HG03442 (cell line): ENCODE data around the gene DKK3.

Source experiments
- ATAC-seq: cut with Tn5 transposase; IDR thresholded peaks from one replicate; pipeline ENCODE4 v1.9.1; 2021; ENCODE audit warnings: mild to moderate bottlenecking, moderate library complexity; ENCODE audit not compliant: unreplicated experiment

DKK3 gene

DNA sequence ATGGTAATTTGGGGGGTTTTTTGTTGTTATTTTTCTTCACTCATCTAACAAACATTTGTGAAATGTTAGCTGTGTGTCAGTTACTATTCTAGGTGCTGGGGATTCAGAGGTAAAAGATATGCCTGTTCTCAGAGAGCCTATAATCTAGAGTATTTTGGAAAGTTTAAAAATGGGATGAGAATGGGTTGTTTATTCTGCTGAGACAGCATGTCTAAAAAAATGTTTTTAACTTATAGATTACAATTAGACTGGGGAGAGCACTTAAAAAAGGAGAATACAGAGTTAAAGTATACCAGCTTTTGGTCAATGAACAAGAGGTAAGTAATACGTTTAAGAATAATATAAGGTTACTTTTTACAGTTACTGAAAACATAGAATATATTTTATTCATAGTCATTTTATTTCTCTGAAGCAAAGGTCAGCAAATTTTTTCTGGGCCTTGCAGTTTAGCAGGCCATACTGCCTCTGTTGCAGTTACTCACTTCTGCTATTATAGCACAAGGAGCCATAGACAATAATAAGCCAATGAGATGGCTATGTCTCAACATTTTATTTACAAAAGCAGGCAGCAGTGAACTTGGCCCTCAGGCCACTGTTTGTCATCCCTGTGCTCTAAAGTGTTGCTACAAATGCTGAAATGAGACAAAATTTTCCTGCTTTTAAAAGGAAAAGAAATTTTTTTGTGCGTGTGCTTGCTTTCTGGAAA, 60.0 kb downstream of the DKK3 start:
- ATAC-seq: no peak

DNA sequence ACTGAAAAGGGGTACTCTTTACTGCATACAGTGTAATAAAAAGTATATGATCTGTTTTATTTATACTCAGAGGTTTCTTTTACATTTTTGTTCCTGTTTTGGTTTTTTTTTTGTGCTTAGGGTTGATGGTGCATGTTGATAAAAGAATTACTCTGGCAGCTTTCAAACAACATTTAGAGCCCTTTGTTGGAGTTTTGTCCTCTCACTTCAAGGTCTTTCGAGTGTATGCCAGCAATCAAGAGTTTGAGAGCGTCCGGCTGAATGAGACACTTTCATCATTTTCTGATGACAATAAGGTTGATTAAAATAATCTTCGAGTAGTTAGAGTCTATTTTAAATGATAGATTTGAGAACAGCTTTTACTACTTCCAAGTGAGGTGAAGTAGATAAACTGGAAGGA, 60.6 kb downstream of the DKK3 start:
- no peak for ATAC-seq

DNA sequence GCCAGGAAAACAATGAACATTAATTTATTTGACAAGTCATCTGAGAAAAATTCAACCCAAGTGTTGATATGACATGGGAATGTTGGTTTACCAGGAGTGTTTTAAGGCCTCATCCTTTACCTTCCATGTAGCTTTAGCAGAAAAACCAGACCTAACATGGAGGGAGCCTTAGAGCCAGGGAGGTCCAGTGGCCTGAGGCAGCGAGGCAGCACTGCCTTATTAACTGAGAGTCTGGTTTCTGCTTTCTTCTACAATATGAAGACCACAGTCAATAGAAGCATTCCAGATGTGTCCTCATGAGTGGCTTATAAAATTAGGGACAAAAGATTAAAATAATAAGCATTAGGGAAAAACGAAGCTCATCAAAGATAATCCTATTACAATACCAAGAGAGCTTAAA, 61.5 kb downstream of the DKK3 start:
- ATAC-seq: no peak

DNA sequence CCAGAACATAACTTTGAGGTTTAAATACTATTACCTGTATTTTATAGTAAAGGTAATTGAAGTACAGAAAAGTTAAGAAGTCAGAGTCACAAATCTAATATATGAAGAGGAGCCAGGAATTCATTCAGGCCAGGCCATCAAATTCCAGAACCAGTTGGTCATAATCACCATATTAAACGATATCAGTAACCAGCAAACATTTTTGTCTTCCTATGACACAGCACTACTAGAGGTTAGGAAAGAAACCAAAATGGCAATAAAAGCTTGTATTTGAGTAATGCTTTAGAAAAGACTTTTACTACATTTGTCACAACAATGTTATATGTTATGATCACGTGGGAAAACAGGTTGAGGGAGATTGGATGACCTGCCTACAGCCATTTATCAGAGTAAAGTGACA, 62.2 kb downstream of the DKK3 start:
- ATAC-seq: no peak

DNA sequence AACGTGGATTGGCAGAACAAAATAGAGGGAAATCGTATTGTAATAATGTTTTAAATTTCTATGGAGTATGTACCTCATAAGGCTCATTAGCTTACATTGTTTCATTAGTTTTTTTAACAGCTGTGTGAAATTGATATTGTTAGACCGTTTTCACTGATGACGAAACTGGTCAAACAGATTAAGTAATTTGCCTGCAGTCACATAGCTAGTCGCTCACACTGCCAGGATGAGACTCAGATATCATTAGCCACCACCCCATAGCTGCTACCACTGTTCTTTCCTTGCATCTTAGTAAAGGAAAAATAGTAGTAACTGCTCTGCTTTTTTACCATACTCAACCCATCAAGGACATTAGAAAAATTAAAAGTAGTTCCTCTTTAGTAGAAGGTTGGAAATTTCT, 64.0 kb downstream of the DKK3 start:
- no peak for ATAC-seq

DNA sequence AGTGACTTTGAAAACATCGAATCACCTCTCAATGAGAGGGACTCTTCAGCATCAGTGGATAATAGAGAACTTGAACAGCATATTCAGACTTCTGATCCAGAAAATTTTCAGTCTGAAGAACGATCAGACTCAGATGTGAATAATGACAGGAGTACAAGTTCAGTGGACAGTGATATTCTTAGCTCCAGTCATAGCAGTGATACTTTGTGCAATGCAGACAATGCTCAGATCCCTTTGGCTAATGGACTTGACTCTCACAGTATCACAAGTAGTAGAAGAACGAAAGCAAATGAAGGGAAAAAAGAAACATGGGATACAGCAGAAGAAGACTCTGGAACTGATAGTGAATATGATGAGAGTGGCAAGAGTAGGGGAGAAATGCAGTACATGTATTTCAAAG, 65.8 kb downstream of the DKK3 start:
- no peak for ATAC-seq

DNA sequence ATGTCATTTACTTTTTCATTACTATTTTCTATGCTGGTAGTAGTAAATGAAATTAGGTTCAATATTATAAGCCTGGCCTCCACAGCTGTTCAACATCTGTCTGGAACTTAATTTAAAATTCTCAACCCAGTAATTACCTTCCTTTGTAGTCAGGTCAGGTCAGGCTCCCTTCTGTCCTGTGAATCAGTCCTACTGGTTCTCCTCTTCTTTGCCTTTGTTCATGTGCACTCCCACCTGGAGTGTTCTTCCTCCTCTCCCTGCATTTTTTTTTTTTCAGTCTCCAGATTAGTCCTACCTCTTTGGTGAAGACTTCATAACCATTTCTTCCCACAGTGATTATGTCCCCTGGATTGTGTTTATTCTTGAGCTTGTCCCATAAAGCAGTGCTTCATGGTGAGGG, 67.9 kb downstream of the DKK3 start:
- ATAC-seq: no peak

DNA sequence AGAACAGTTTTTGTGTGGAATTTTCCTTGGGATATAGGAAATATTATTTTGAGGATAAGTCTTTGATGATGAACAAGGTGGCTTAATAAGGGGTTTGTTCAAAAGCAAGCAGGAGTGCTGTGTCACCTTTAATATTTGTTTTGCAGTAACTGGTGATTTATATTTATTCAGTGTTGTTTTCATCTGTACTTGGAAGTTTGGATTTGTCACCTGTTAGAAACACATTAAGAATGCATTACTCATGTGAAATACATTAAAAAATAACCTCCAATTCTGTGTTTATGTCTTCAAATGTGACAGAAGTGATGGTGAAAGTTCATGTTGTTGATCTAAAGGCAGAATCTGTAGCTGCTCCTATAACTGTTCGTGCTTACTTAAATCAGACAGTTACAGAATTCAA, 70.5 kb downstream of the DKK3 start:
- ATAC-seq: no peak

DNA sequence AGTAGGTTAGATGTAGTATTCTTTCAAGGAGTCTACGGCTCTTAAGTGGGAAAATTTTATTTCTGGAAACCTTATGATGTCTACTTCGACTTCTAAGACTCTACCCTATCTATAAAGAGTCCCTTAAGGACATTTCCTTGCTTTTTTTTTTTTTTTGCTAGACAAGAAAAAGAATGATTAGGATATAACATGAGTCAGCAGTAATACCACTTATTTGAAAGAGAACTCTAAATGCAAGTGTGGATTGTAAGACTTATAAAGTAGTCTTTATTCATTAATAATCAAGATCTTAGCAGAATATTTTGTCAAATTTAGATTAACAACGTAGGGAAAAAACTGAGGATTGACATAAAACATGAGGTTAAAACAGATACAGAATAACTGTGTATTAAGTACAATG, 71.0 kb downstream of the DKK3 start:
- ATAC-seq: no peak

DNA sequence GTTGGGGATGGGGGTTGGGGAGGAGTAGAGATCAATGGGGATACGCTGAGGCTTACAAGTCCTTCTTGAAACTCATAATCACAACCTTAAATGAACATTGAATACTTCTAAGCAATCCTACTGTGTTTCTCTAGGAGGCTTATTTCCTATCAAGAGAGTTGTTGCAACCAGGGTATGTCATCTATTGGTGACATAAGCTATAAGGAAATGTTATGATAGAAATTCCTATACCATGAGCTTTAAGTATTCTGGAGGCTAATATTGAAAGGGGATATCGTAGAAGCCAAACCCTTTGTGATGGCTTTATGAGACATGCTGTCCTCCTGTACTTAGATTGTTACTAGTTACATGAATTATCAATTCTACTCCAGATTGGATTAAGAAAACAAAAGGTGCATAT, 72.9 kb downstream of the DKK3 start:
- ATAC-seq: no peak

DNA sequence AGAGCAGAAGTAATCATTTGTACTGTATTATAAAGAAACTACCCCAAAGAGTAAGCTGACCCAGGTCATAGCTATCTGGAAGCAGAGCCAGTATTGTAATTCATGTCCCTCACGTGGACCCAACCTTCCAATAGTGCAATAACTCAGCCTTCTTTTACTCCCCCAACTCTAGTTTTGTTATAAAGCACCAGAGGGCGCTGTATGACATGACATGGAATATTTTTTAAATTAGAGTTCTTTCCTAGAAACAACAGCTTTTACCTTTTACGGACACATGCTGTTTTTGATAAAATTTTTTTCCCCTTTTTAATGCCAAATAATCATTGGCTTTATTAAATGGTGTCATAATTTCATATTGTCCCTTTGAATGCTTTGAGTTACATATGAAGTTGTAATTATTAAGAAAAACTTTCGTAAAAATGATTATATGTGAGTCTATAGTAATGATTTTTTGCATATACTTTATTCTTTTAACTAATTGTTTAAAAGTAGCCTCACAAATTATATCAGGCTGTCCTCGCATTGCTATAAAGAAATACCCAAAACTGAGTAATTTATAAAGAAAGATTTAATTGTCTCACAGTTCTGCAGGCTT, 76.9 kb downstream of the DKK3 start:
- ATAC-seq: no peak

DNA sequence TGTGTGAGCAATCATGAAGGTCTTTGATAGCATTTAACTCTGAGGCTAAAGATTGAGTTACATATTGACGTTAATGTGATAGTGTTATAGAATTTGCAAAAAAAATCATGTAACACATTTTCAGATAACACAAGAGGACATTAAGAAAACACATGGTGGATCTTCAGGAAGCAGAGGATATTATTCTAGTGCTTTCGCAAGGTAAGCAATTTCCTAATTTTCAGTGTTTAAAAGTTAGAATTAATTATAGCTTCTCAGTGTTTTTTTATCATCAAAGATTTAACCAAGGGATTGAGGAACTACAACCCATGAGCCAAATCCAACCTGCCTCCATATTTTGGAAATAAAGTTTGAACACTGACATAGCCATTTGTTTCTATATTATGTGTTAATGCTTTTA, 78.5 kb downstream of the DKK3 start:
- ATAC-seq: no peak

DNA sequence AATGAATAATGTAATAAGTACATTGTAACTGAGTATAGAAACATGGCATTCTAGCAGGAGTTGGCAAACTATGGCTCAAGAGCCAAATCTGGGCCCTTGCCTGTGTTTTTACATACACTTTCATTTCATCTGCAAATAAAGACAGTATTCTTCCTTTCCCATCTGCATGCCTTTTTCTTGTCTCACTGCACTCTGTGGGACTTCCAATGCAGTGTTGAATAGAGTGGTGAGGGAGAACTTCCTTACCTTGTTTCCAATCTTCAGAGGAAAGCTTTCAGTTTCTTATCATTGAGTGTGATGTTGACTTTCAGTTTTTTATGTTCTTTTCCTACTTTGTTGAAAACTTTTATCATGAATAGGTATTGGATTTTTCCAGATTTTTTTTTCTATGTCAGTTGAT, 84.6 kb downstream of the DKK3 start:
- ATAC-seq: no peak

DNA sequence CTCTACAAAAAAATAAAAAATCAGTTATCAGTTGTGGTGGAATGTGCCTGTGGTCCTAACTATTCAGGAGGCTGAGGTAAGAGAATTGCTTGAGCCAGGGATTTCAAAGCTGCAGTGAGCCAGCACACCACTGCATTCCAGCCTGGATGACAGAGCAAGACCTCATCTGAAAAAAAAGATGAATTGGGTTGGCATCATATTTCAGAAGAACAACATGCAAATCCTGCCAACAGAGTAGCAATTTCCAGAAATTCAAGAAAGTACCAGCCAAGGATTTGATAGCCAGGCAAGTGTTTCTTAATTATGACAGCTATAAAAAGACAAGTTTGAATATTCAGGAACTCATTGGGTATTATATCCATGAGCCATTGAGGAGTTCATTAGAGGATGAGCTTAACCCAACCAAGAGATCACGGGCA, 91.4 kb downstream of the DKK3 start:
- ATAC-seq: no peak

DNA sequence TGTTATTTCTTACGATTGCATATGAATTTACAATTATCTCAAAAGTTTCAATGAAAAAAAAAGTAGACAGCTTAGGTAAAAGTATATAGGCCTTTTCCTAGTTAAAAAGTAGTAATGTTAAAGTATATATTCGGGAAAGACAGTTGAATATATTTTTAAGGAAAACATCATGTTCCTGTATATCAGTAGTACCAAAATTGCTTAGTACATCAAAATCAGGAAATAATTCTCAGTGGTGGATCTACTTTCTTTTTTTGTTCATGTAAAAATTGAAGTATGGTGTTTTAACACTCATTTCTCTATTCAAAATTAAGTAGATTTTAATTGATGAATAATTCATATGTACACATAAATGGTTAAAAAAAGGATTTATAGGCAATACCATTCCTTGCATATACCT, 92.8 kb downstream of the DKK3 start:
- ATAC-seq: no peak

DNA sequence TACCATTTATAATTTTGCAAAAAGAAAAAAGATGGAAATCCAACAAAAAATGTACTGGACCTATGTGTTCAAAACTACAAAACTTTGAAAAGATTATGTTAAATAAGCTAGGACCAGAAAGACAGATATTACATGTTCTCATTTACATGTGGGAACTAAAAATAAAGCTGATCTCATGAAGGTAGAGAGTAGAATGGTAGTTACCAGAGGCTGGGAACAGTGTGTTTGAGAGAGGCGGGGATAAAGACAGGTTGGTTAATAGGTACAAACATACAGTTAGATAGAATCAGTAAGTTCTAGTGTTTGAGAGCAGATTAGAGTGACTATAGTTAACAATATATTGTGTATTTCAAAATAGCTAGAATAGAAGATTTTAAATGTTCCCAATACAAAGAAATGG, 95.0 kb downstream of the DKK3 start:
- ATAC-seq: no peak
